Activated CD8-positive, alpha-beta memory T cell treated with anti-CD3 and anti-CD28 coated beads for 36 hours (primary cell): ENCODE results near the gene HRH3. TPM values are rescaled to one million over a fixed set of nuclear protein-coding genes. Genes with fewer than 3 reads are reported as not detected.

Experiments
- CTCF ChIA-PET: fragments of 350-600 bp; sonication (Branson Sonifier 250); formaldehyde crosslinking; loops from one replicate; lab custom pipeline; 2021; ENCODE audit warnings: antibody characterized with exemption; lab: Charles Lee
- POLR2A ChIA-PET: fragments of 350-600 bp; sonication (Branson Sonifier 250); formaldehyde crosslinking; loops from one replicate; lab custom pipeline; 2021; ENCODE audit warnings: antibody characterized with exemption; lab: Charles Lee
- total RNA-seq, 2 experiments: library from RNA; stranded (reverse); gene quantifications; one replicate each; pipeline ENCODE4 v1.2.3, GENCODE V29; 2021

The HRH3 gene
- total RNA-seq, 2 experiments from 2014 or later = not detected

DNA sequence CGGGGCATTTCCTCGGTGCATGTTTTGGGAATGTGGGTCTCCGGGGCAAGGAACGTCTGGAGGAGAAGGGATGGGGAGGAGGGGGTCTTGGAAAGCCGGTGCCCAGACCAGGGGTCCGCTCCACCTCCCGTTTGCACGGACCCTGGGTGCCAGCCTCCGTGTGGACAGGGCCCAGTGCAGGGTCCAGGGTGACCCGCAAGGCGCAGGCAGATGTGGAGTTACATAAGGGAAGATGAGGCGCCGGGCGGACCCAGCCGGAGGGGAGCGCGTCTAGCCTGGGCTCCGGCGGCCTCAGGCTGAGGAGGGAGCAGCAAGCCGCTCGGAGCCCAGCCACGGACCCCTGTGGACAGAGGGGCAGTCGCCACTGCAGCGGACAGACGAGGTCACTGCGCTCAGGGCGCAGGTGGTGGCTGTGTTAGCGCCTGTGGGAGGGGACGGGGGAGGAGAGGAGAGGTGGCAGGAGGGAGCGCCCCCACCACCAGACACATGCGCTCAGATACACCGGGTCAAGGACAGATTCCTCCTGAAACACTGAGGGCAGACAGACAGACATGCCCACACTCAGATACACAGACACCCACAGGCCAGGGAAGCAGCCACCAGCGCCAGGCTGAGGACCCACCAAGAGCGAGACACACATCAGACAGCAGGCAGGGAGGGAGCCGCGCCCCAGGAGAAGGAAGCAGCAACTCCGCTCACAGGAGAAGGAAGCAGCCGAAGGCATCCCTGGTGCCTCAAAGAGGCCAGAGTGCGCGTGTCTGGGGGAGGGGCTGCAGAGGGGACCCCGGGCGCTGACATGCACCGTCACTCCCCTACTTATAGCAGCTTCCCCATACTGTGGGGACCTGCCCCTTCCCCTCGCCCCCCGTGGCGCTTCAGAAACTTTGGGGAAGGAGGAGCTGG, 839 bp upstream of the HRH3 start:
- ChIA-PET CTCF (no interaction called here), POLR2A (no interaction called here)

DNA sequence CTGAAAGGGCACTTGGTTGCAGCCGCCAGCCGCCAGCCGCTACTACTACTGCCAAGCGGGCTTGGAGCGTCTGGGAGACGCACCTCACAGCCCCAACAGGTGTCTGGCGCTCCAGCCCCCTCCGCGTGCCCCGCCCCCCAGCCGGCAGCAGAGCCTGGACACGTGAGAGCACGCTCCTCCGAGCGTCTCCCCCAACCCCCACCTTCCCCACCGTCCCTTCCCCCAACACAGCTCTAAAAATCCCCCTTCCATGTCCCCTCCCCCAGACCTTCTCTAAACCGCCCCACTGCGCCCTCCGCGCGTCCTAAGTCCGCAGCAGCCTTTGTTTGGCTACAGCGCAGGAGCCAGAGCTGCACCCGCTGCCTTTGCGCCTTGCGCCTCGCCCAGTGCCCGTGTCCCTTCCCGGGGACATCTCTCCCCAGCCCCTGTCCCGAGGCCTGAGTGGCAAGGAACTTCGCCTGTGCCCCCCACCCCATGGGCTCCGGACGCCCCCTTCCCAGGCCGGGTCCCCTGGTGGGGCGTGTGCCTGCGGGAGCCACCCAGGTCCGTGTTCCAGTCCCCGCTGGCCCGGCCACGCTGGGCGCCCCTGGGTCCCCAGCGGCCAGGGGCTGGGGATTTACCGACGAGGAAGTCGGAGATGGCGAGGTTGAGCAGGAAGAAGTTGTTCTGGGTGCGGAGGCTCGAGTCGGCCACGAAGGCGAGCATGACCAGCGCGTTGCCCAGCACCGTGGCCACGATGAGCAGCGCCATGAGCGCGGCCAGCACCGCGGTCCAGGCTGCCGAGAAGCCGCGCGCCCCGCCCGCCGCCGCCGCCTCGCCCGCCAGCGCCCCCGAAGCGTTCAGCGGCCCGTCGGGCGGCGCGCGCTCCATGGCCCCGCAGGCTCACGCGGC, 732 bp downstream of the HRH3 start:
- ChIA-PET CTCF (no interaction called here), POLR2A (no interaction called here)

DNA sequence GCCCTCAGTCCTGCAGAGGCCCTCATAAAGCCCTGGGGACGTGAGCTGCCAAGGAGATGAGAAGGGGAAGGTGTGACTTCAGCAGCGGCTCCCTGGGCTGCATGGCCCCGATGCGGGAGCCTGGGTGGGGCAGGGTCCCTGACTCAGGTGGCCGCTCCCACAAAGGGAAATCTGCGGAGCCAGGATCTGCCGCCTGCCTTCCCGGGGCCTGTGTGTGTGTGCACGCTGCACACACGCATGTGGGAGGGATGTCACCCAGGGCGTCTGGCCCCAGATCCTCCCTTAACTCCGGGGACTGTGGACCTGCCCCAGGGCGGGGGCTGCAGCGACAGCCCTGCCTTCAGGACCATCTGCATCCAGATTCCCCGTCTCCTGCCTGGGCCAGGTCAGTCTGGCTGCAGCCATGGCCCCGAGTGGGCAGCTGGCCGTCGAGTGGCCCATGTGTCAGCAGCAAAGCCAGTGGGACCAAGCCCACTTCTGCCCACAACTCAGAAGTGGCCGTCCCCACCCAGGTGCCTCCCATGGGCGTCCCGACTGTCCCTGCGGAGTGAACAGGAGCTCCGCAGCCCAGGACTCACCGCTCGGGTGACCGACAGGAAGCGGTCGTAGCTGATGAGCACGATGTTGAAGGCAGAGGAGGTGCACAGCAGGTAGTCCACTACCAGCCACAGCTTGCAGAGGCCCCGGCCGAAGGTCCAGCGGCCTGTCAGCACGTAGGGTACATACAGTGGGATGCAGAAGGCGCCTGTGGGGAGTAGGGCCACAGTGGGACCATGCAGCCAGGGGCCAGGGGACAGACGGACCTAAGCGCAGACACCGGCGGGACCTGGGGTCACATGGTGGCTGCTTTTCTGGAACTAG, 1.9 kb downstream of the HRH3 start:
- POLR2A ChIA-PET = no interaction called here
- CTCF ChIA-PET = no interaction called here

DNA sequence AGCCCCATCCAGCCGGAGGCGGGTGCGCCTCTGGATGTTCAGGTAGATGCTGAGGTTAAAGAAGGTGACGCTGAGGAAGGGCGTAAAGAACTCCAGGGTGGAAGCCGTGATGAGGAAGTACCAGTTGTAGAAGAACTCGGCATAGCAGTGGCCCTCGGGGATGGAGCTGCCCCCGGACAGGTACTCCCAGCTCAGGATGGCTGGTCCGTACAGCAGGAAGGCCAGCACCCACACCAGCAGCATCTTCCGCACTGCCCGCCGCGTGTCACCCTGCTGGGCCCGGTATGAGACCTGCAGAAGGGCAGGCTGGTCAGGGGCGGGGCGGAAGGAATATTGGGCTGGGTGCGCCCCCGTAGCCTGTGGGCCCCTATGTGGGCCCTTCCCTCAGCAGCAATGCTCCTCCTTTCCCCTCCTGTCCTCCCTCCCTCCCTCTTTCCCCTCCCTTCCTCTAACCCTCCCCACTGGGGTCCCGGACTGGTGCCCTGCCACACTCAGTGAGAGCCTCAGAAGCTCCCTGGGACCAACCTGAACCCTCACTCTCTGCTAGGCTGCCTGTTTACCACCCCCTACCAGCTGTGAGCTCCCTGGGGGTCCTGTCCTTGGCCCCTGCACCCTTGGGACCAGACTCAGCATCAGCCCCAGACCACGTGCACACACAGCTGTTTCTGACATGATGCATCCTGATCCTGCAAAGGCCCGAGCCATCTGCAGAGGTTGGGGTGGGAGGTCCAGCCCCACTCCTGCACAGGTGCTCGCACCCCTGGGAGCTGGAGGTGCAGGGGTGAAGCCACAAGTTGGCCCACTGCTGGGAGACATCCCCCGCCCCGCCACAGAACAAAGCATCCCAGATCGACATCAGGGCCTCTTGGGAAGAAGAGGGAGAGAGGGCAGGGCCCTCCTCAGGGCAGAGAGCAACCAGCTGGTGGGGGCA, 3.2 kb downstream of the HRH3 start:
- ChIA-PET POLR2A (interaction anchor here (0.5 kb wide), 1 partner anchor 378 kb away, joined by 4 read pairs; no protein-coding TSS in a partner anchor), CTCF (no interaction called here)

DNA sequence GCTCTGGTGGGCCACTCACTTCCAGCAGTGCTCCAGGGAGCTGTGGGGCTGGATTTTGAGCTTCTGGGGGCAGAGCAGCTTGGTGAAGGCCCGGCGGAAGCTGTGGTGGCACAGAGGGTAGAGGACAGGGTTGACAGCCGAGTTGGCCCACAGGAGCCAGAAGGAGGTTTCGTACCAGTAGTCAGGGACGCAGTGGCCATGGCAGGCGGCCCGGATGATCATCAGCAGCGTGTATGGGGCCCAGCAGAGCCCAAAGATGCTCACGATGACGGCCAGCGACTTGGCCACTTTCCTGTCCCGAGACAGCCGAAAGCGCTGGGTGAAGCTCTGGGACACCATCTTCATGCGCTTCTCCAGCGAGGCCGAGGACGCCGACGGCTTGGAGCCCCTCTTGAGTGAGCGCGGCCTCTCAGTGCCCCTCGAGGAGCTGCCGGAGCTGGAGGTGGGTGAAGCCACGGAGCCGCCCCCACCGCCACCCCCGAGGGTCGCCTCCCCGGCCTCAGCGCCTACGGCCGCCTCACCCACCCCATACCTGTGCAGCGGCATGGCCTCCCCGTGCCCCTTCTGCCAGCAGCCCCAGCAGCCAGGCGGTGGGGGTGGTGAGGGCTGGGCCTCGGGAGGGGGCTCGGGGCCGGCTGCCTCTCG, 4.0 kb downstream of the HRH3 start:
- ChIA-PET CTCF (no interaction called here), POLR2A (interaction anchor here (0.5 kb wide), 1 partner anchor 379 kb away, joined by 4 read pairs; no protein-coding TSS in a partner anchor)

DNA sequence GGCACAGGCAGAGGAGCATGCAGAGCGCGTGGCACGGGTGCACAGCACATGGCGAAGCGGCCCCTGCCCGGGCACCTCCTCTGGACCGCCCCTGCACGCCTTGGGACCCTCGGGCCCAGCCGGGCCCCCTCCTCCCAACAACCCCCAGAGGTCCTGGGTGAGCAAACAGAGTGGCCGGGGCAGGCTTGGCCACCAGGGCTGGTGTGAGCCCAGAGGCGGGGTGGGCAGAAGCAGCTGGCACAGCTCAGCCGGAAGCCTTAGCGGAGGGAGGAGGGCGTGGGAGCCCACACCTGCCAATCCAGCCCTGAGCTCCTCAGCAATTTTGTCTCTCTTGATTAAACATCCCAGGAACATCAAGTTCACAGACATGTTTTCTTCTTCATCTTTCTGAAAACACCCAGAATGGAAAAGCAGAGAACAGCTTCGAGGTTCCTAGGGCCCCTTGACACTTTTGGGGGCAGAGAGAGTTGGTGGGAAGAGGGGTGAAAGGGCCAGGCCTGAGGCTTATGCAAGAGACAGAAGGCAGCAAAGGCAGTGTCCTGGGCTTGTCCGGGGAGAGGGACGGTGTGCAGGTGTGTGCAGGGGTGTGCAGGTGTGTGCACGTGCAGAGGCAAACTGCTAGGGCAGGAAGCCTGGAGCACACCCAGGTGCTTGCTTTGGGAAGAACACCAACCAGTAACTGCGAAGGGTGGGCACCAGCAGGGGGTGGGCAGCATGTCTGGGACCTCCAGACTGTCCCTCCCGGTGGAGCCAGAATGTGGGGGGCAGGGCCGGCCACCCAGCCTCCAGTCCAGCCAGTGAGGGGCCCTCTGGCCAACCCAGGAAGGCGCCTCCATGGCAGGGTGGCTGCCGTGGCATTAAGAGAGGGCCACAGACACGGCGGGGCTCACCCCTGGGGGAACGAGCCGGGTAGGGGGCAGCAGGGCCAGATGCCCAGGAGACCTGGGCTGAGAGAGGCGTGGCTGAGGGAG, 4.8 kb downstream of the HRH3 start:
- CTCF ChIA-PET = no interaction called here
- POLR2A ChIA-PET = no interaction called here

DNA sequence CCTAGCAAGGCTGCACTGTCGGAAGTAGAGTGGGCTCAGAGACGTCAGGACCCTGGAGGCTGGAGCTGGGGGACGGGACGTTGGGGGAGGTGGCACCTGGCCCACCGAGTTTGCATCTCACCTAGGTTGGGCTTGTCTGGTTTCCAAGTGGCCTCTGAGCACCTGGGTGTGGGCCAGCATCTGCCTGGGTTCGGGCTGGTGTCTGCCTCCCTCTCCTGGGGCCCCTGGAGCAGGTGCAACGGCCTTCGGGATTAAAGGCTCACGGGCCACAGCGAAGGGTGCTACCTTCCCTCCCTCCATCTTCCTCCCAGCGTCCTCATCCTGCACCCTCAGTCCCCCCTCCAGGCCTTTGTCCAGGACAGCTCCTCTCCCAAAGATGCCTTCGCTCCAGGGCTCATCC, 6.0 kb downstream of the HRH3 start:
- ChIA-PET CTCF (no interaction called here), POLR2A (no interaction called here)

DNA sequence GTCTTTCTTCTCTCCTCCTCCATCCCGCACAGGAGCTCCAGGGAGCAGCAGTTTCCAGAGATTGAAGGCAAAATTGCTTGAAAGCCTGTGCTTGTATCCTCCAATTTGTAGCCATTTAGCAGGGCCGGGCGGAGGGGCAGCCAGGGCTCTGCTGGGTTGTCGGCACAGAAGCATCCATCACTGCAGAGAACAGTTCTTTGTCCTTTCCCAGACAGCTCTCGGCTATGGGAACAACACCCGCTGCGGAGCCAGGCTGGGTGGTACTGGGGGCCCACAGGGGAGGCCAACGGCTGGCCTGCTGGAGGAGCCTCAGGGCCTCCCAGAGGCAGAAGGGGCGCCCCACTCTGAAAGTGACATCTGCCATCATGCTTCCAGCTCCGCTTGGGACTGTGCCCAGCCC, 7.8 kb downstream of the HRH3 start:
- POLR2A ChIA-PET = no interaction called here
- CTCF ChIA-PET = no interaction called here

DNA sequence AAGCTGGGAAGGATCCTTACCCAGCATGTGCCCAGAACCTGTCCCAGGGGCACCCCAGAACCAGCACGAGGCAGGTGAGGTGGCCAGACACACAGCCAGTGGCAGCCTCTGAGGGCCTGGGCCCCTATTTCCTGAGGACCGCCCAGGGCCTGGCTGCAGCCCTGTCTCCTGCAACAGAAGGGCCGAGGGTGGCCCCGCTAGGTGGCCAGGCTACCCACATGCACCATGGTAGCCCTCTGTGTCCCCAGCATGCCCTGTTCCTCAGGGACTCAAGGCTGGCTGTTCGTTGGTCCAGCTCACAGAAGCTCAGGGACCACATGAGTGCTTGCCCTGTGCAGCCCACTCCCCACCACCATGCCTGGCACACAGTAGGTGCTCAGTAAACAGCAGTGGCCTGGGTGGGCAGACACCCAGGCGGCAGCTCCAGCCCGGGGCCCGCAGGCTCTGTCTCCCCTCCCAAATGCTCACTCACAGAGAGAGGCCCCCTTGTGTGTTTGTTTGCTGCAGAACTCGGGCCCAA, 8.2 kb downstream of the HRH3 start:
- CTCF ChIA-PET = no interaction called here
- POLR2A ChIA-PET = no interaction called here

DNA sequence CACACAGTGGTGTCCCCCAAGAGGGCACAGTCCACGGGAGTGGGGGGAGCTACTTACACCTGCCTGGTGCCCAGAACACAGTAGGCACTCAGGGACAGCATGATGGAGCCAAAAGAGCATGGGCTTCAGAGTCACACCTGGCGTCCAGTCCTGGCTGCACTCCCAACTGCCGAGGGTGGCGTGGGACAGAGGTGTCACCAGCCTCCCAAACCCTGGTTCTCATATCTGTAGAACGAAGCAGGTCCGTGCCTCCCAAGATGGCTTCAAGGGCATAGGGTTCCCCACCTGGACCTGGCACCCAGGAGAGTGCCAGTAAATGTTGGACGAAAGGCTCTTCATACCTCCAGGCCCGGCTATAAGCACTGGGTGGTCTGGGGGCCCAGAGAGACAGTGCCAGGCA, 8.9 kb downstream of the HRH3 start:
- POLR2A ChIA-PET = no interaction called here

DNA sequence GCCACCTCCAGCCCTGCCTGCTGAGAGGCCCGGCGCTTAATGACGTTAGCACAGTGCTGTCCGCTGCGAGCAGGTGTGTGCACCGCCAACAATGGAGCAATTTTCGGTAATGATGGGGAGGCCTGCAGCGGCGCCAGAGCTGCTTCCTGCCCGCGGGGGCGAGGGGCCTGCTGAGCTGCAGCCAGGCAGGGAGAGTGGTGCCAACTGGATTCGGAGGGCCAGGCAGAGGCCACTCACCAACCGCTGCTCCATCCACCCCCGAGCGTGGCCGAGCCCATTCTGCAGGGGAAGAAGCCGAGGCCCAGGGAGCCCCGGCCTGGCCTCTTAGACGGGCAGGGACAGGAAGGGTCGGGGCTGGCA, 9.6 kb downstream of the HRH3 start:
- POLR2A ChIA-PET = no interaction called here
- CTCF ChIA-PET = no interaction called here

More for the DNA sequence above, 8.9 kb downstream of the HRH3 start:
- CTCF ChIA-PET = no interaction called here

DNA sequence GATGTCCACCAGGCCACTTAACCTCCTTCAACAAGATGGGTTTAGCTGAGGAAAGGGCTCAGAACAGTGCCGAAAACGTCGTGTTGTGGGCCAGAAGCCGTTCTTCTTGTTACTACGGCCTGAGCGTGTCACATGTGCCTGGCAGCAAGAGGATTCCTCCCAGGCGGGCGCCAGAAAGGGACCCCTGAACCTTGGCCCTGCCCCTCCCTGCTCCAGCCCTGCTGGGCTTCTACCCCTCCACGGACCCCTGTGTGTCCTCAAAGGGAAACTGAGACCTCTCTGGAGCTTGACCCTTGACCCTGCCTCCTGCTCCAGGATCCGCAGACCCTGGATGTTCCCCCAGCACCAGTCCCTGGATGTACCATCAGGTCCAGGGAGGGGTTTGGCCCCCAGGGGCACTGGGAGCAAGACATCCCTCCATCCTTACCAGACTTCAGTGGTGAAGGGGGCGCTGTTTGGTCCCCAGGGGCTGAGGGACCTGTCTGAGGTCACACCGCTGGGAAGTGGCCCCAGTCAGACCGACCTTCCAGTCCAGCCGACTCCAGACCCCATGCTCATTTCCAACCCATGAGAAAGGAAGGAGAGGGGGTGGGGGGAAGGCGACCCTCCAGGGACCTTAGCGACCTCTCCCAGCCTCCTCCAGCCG, 10.1 kb downstream of the HRH3 start:
- ChIA-PET CTCF (no interaction called here), POLR2A (no interaction called here)

DNA sequence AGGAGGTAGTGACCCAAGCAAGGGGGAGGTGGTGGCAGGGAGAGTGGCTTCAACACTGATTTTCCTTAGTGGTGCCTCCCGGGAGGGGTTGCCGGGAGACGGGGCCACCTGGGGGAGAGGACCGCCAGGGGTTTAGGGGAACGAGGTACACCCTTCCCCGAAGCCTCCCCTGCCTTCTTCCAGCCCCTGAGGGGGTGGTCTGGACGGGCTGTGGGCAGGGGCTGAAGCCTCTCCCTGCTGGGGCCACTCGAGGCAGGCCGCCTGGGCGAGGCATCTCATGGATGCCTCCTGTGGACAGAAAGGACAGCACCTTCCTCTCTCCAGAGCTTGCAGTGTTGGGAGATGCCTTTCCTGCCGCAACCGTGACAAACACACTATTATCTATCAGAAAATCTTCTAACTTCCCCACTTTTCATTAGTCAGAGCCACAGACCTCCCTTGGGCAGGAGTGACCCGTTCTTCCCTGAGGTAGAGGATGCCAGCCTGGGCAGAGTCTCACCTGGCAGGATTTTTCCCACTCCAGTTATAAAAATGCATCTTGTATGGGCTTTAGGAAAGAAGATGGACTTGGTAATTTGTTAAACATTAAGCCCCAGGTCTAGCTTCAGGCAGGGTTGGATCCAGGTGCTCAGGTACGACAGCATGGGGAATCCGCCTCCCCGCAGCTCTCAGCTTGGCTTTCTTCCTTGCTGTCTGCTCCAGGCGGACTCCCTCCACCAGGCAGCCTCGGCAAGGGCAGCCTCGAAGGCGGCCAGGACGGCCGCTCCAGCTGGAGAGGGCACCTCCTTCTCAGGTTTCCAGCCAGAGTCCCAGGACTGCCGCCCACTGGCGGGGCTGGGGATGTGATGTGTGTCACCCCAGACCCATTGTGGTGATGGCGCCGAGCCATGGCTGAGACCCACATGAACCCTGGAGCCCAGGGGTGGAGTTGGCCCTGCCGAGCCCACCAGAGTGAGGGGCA, 11.0 kb downstream of the HRH3 start:
- POLR2A ChIA-PET = no interaction called here
- CTCF ChIA-PET = interaction anchor here (0.6 kb wide), 1 partner anchor 31 kb away, joined by 4 read pairs; no protein-coding TSS in a partner anchor

DNA sequence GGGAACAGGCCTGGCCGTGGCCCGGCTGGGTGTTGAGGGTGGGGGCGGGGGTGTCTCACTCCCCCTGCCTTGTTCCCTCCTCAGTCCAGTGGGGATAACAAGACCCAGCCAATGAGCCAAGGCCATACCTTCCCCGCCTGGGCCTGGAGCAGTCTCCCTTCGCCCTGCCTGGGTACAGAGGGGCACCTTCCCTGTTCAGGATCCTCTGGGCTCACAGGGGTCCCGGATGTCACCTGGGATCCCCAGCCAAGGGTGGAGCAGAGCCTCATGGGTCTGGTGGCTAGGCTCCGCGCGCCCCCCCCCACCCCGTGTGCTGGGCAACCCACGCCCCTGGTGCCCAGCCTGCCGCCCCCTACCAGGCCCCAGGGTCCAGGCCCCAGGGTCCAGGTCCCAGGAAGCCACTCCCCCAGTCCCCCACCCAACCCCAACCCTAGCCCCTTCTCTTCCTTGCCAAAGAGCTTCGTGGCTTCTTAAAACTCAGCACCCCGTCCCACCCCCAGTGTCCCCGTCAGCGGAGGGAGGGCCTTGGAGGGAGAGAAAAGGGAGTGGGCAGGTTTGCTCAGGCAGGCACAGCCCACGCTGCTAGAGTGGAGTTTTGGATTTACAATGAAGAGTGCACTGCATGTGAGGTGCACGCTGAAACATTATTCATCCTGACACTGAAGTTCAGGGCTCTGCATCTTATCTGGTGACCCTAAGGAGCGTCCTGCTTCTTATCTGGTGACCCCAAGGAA, 11.8 kb downstream of the HRH3 start:
- ChIA-PET POLR2A (no interaction called here), CTCF (interaction anchor here (0.6 kb wide), 1 partner anchor 31 kb away, joined by 4 read pairs; no protein-coding TSS in a partner anchor)
